ENCODE measurements around the gene CHAD.

CHAD gene

GRCh38 chr17:50468304-50469207 is at the start of gene CHAD:
TSS of gene CHAD (minus strand) at chr17:50468880. CDS start at chr17:50468813, 67 bp downstream.
- no peak for DNase-seq

GRCh38 chr17:50517504-50518383 is 49.1 kb upstream of the CHAD start:
- no peak for DNase-seq

- DNase-seq, result no peak
These were observed 48.3 kb upstream of the CHAD start for GRCh38 chr17:50517011-50517410.

DNA sequence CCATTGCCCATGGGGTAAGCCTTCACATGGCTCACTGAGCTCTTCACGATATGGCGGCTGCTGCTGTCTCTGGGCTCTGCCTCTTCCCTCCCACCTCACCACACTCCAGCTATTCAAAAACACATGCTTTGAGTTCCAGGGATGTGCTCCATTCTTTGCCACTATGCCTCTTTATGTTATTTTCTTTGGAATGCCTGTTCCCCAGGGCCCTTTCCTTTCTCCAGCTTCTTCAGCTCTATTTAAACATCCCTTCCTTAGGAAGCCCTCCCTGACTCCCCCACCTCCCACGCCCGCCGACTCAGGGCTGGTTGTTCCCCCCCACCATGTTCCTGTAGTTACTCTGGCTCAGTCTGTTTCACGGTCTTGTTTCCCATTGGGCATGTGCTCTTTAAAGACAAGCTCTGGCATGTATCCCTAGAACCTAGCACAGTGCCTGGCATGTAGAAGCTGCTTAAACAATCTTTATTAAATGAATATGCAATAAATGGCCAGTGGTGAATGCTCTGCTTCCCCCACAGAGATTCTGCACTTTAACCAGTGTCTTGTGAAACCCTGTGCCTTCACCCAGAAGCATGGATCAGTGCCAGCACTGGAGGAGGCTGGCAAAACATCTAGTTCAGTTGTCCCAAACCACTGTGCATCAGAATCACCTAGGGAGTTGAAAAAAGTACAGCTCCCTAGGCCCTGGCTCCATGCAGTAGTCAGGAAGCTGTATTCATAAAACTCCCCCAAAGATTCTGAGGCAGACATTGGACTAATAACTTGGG is 46.4 kb upstream of the CHAD start:
- peak; percentile 68 for DNase-seq

DNA sequence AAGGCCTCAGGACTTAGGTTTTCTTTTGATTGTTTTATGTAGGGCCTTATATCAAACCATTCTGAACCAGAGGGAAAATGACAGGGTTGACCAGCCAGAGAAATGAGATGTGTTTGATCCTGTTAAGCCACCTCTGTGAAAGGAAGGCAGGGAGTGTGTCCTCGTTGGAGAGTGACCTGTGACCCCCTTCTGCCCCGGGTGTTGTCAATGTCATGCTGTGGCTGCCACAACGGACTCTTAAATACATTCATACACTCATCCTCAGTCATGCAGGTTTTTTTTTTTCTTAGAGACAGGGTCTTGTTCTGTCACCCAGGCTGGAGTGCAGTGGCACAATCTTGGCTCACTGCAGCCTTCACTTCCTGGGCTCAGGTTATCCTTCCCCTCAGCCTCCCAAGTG is 45.7 kb upstream of the CHAD start:
- DNase-seq, result no peak

DNA sequence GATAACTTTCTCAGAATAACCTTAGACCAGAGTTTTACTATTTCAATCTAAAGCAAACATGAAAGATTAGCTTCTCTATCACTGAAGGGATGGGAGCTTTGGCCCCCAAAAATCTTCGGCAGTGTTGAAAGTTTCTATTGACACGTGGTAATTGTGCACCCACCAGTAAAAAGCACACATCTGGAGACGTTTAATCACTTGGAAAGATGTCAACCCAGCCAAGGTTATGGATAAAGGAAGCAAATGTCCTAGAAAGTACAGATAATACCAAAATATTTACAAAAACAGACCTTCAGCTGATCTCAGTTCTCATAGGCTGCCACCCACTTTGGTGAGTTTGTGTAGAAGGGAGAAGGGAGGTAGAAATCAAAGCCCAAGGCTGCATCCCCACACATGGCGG is 44.8 kb upstream of the CHAD start:
- no peak for DNase-seq

DNA sequence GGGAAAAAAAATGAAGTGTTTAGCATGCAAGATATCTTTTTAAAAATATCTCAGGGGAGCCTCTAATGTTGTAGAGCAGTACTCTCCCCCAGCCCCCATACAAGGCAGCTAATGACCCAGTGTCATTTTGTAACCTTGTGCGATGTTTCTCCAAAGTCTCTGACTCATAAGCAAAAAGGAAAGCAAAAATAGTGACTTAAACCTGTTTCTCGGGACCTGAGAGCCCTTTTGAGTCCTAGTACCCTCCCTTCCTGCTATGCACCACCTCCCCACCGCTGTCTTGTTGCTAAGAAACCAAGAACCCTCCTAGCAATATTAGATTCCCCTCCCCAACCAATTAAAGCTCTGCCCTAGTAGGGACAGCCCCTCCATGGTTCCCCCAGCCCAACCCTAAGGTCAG is 42.4 kb upstream of the CHAD start:
- no peak for DNase-seq

- no peak for DNase-seq
These were observed 40.1 kb upstream of the CHAD start for GRCh38 chr17:50508573-50509460.

DNA sequence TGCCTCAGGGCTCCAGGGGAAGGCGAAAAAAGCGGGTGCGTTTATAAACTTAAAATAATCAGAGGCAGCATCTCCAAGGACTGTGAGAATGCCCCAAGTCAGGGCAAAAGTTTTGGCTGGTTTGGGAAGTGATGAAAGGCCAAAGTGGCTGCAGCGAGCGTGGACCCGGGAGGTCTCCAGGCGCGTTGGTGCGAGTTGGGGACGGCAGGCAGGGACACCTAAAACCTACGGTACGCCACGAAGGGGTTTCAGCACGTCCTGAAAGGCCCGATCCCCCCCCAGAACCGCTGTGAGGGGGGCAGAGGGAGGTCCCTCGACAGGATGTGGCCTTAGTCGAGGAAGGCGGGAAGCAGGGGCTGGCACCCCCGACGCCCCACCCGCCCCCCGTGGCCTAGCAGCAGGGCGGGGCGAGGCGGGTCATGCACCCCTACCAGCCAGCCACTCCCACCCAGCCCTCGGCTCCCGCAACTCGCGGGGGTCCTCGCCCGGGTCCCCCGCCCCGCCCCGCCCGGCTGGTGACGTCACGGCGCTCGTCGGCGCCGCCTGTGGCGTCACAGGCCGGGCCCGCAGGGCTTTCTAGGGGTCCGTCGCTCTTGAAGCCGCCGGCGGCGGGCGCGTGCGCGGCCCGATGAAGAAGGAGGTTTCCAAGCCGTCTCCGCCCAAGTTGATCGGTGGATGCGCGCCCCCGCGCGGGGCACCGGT is 39.3 kb upstream of the CHAD start, which contains the start of gene MYCBPAP:
Gene MYCBPAP, plus strand, starts transcription at position 569 of the 702 bp plus-strand sequence. CDS start 236 bp downstream, outside the sequence.
- DNase-seq, result peak; percentile 88

DNA sequence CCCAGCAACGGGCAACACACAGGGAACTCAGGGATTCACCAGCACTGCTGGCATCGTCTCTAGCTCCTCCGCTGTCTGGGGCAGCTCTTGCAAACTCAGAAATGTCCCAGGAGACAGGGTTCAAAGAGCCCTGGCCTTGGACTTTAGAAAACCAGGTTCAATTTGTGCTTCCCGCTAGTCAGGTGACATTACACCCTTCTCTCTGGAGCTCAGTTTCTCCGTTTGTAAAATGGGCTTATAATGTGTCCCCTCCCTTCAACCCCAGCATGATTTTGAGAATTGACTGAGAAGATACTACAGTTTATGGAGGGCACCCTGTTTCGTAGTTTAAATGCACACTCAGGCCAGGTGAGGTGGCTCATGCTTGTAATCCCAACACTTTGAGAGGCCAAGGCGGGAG is 37.6 kb upstream of the CHAD start:
- no peak for DNase-seq

DNA sequence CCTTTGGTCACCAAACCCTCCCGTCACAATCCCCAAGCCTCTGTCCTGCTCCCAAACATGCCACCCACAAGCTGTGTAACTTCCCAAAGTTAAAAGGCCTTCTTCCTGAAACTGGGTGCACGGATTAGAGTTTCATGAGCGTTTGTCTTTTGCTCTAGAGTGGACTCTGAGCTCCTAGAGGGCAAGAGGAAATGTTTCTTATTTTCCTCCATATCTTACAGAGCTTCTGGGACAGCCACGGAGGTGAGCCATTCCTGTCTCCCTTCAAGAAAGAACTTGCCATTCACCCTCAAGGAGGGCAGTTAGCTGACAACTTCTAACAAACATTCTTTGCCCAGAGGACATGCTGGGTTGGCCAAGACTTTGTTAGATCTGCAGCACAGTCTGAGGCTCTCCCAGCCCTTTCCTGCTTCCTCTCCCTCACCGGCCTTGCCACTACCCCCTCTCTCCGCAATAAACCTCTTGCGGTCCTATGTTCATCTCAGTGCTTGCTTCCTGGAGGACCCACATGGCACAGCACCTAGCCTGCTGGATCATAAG is 37.0 kb upstream of the CHAD start:
- no peak for DNase-seq

DNA sequence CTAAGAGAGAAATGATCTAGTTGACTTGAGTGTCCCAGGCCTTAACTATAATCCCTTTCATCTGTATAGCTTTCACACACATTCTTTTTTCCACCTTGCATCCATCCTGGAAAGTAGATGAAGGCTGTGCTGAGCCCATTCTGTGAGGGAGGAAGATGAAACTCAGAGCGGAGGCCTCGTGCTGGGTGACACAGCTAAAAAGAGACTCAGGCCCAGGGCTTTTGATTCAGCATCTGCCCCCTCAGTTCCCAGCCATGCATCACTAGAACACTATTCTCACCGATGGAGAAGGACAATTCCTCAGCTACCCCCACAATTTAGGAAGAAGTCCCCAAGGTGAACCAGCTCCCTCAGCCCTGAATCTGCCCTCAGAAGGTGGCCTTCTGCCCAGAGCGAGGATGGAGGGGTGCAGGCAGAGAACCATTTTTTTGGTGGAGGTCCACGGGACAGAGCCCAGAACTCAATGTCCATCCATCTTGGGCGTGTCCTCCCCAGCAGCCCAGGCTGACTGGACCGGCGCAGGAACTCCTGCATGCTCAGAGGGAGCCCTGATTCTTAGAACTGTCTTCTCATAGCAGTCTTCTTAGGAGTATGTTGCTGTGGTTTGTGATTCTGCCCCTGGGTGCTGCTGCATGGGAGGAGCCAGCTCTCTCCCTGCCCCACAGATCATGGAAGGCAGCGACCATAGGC is 33.8 kb upstream of the CHAD start:
- DNase-seq, result no peak

- no peak for DNase-seq
These were observed 32.4 kb upstream of the CHAD start for GRCh38 chr17:50501054-50501453.

GRCh38 chr17:50499721-50500120 is 31.0 kb upstream of the CHAD start:
- no peak for DNase-seq

DNA sequence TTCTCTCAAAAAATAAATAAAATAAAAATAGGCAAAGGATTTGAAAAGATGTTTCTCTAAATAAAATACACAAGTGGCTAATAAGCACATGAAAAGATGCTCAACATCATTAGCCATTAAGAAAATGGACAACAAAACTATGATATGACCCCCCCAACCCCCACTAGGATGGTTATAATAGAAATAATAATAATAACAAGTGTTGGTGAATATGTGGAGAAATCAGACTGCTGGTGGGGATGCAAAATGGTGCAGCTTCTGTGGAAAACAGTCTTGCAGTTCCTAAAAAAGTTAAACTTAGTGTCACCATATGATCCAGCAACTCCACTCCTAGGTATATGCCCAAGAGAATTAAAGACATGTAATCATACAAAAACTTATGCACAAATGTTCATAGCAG is 30.6 kb upstream of the CHAD start:
- DNase-seq, result no peak

GRCh38 chr17:50498021-50498874 is 29.6 kb upstream of the CHAD start:
- no peak for DNase-seq

GRCh38 chr17:50495918-50496317 is 27.2 kb upstream of the CHAD start:
- no peak for DNase-seq

- no peak for DNase-seq
These were observed 26.6 kb upstream of the CHAD start for GRCh38 chr17:50495217-50495823.

DNA sequence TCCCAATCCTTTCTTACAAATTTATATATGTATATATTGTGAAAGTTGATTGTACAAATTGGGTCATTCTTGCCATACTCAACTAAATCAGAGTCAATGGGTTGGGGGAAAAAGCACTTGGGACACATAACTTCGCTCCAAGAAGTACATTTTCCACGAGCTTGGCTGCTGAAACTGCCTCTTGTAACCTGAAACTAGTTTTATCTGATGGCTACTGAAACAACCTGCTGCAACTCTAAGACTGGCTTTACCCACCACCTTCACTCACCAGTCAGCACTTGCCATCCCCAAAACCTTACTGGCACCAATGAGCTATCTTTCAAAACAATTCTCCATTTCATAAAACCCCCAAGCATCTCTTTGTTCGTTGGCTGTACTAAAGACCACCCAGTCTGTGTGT is 25.1 kb upstream of the CHAD start:
- no peak for DNase-seq

All from islet precursor cell (in vitro differentiated cells).